Measurements from ENCODE around the gene TNMD. TPM values are rescaled to one million over a fixed set of nuclear protein-coding genes. Genes with fewer than 3 reads are reported as not detected.
A peak's percentile ranks its signal among the peaks of the same experiment; 100 is the strongest.
"Not testable (repeated sequence)": the region's sequence is repeated elsewhere in the genome, so short reads cannot be mapped to it uniquely, and the experiment has no call there.

Gene TNMD
- not detected in 2 replicates for total RNA-seq

- Histone ChIP-seq H3K4me3 (ENCODE audit: low read depth, low read length) (no peak within 1 kb of the TSS), H3K27me3 (ENCODE audit: control insufficient read depth, insufficient read depth, low read length) (no peaks in the 10 kb centered on the region), H3K36me3 (ENCODE audit: control insufficient read depth, insufficient read depth, low read length) (no peaks in the 10 kb centered on the region)
- FAIRE-seq (no peak), DNase-seq (ENCODE audit: low read depth) (no peak)
- no peak for TF ChIP-seq CTCF (IDR thresholded peaks at IDR 0.05; ENCODE audit: insufficient read depth, low read length, severe bottlenecking)
These were observed at the start of gene TNMD for GRCh38 chrX:100584611-100585010. Gene TNMD (plus strand): TSS chrX:100584936. CDS start chrX:100585019, 83 bp downstream.

GRCh38 chrX:100565534-100565933 is 19.2 kb upstream of the TNMD start:
- H3K27me3 ChIP-seq (ENCODE audit: control insufficient read depth, insufficient read depth, low read length); H3K4me3 ChIP-seq (ENCODE audit: low read depth, low read length); FAIRE-seq; DNase-seq (ENCODE audit: low read depth); H3K36me3 ChIP-seq (ENCODE audit: control insufficient read depth, insufficient read depth, low read length): not testable (repeated sequence)

DNA sequence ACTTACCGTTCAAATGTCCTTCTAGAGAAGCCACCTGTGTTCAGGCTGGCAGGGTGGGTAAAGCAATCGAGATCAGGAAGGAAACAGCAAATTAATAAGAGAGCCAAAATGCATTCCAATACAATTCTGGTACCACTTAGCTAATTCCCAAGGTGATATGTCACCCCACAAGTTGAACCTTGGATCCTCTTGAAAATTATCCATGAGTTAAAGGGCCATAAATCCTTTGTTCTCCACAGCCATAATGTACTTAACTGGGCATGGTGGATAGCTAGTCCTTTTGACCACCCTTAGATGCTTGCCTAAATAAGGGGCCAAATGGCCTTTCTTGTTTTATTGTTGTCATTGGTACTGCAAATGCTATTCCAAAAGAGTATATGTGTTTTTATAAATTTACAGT is 2.0 kb downstream of the TNMD start:
- no peak for DNase-seq (ENCODE audit: low read depth)
- TF ChIP-seq CTCF (IDR thresholded peaks at IDR 0.05; ENCODE audit: insufficient read depth, low read length, severe bottlenecking) = no peak
- H3K4me3 ChIP-seq (ENCODE audit: low read depth, low read length) = no peak overlapping the region
- FAIRE-seq = no peak
- H3K27me3 ChIP-seq (ENCODE audit: control insufficient read depth, insufficient read depth, low read length) = no peaks in the 10 kb centered on the region
- H3K36me3 ChIP-seq (ENCODE audit: control insufficient read depth, insufficient read depth, low read length) = no peaks in the 10 kb centered on the region

- no peak for DNase-seq (ENCODE audit: low read depth)
- no peak for FAIRE-seq
- no peak overlapping the region for H3K4me3 ChIP-seq (ENCODE audit: low read depth, low read length)
- TF ChIP-seq CTCF (IDR thresholded peaks at IDR 0.05; ENCODE audit: insufficient read depth, low read length, severe bottlenecking) = no peak
- no peaks in the 10 kb centered on the region for H3K27me3 ChIP-seq (ENCODE audit: control insufficient read depth, insufficient read depth, low read length)
- no peaks in the 10 kb centered on the region for H3K36me3 ChIP-seq (ENCODE audit: control insufficient read depth, insufficient read depth, low read length)
These were observed 3.1 kb downstream of the TNMD start for GRCh38 chrX:100587861-100588260.

DNA sequence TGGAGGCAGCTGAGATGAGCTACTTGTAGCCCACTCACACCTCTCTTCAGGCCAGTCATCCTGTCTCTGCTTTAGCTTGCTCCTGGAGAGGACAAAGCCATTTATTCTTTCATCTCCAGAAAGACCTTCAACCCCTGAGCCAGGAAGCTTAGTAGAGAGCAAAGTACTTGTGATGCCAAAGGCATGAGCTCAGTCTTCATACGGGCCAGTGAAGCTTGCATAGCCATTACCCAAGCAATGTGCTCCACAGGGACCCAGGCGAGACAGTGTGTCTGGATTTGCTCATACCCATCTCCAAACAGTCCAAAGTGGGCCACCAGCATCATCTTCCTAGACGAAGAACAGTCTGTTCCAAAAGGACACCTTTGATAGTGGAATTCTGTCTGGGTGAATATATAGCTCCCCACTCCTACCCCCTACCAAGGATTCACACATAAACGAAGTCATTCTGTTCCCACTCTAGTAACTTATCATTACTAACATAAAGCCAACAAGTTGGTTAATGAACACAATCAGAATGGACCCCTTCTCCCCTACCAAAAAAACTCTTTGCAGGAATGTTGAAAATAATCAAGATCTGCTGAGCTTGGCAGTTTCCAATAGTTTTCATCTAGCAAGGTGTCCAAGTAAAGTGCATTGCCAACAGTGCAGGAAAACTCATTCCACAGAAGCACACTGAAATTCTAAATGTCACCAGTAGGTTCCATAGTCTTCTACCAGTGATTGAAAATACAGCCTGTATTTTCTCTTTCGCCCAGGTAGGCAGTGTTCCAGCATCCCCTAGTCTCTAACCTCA is 6.7 kb downstream of the TNMD start:
- no peak overlapping the region for H3K4me3 ChIP-seq (ENCODE audit: low read depth, low read length)
- no peak for DNase-seq (ENCODE audit: low read depth)
- FAIRE-seq = peak; percentile 23
- TF ChIP-seq CTCF (IDR thresholded peaks at IDR 0.05; ENCODE audit: insufficient read depth, low read length, severe bottlenecking) = no peak
- H3K36me3 ChIP-seq (ENCODE audit: control insufficient read depth, insufficient read depth, low read length) = no peaks in the 10 kb centered on the region
- no peaks in the 10 kb centered on the region for H3K27me3 ChIP-seq (ENCODE audit: control insufficient read depth, insufficient read depth, low read length)

- Histone ChIP-seq H3K4me3 (ENCODE audit: low read depth, low read length) (no peak overlapping the region), H3K36me3 (ENCODE audit: control insufficient read depth, insufficient read depth, low read length) (no peaks in the 10 kb centered on the region), H3K27me3 (ENCODE audit: control insufficient read depth, insufficient read depth, low read length) (no peaks in the 10 kb centered on the region)
- TF ChIP-seq CTCF (IDR thresholded peaks at IDR 0.05; ENCODE audit: insufficient read depth, low read length, severe bottlenecking) = no peak
- FAIRE-seq (no peak), DNase-seq (ENCODE audit: low read depth) (no peak)
These were observed 8.4 kb downstream of the TNMD start for GRCh38 chrX:100593126-100593525.

Data from bronchial epithelial cell (primary cell).